HL-60 (cell line): Measurements from ENCODE around the gene DCUN1D3.

Source experiments
- DNase-seq, 2 experiments: peaks; one replicate each; pipeline ENCODE4 v3.0.0-alpha.2; 2010 to 2020; ENCODE audit warnings: low read depth in 1 of 2, low spot score in 1 of 2
- H3K27ac ChIP-seq: fragments of 250-450 bp; sonication (Bioruptor Pico); replicated peaks from 2 replicates; pipeline ENCODE4 v1.5.1; 2020; ENCODE audit warnings: mild to moderate bottlenecking, moderate library complexity
- H3K27me3 ChIP-seq: fragments of 250-450 bp; sonication (Bioruptor Pico); 2 replicates; pipeline ENCODE4 v1.5.1; 2021; ENCODE audit warnings: mild to moderate bottlenecking, moderate library complexity; ENCODE audit not compliant: insufficient read depth, poor library complexity, severe bottlenecking
- H3K4me3 ChIP-seq: replicated peaks from 2 replicates; pipeline ENCODE4 v1.5.1; 2011; ENCODE audit warnings: mild to moderate bottlenecking, control low read depth, low read length; ENCODE audit not compliant: insufficient read depth
- GABPA ChIP-seq: IDR thresholded peaks from 2 replicates; pipeline ENCODE4 v1.6.1; 2012; ENCODE audit warnings: low read depth
- POLR2AphosphoS5 ChIP-seq: IDR thresholded peaks from 2 replicates; pipeline ENCODE4 v1.6.1; 2012; ENCODE audit warnings: low read depth
- REST ChIP-seq: IDR thresholded peaks from 2 replicates; pipeline ENCODE4 v1.6.1; 2012; ENCODE audit warnings: low read depth; ENCODE audit not compliant: insufficient replicate concordance
- SPI1 ChIP-seq: IDR thresholded peaks from 2 replicates; pipeline ENCODE4 v1.6.1; 2012; ENCODE audit warnings: low read depth, mild to moderate bottlenecking, borderline replicate concordance
- TF ChIP-seq, protein P1 (sequence below): IDR thresholded peaks from one replicate; pipeline ENCODE4 v1.5.1; 2011; ENCODE audit warnings: low read length, control low read depth, inconsistent platforms; ENCODE audit not compliant: insufficient read depth

DCUN1D3 gene

GRCh38 chr16:20874088-20874581, 26.0 kb downstream of the DCUN1D3 start:
- H3K27ac ChIP-seq: no peak overlapping the region
- DNase-seq: no peak
- TF ChIP-seq REST: no peak
- TF ChIP-seq, protein P1, sequence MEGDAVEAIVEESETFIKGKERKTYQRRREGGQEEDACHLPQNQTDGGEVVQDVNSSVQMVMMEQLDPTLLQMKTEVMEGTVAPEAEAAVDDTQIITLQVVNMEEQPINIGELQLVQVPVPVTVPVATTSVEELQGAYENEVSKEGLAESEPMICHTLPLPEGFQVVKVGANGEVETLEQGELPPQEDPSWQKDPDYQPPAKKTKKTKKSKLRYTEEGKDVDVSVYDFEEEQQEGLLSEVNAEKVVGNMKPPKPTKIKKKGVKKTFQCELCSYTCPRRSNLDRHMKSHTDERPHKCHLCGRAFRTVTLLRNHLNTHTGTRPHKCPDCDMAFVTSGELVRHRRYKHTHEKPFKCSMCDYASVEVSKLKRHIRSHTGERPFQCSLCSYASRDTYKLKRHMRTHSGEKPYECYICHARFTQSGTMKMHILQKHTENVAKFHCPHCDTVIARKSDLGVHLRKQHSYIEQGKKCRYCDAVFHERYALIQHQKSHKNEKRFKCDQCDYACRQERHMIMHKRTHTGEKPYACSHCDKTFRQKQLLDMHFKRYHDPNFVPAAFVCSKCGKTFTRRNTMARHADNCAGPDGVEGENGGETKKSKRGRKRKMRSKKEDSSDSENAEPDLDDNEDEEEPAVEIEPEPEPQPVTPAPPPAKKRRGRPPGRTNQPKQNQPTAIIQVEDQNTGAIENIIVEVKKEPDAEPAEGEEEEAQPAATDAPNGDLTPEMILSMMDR: no peak
- no peak for TF ChIP-seq GABPA
- TF ChIP-seq SPI1: no peak
- no peak for TF ChIP-seq POLR2AphosphoS5
- H3K4me3 ChIP-seq: no peak overlapping the region
- H3K27me3 ChIP-seq: no peaks in the 10 kb centered on the region

DNA sequence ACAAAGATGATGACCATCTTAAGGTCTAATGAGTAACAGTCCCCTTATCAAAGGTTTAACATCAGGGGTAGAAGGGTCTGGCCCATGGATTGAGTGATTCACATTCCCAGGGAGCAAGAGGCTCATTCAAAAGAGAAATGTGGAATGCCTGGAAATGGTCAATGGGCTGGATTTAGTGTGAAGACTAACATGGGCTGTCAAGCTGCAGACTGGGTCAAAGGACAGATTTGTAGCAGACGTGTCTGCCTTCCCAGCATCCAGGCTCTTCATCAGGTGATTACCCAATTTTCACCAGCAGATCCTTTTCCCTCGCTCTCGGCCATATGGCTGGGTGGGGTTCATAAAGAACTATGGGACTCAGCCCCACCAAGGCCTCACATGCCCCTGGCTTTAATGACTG, 26.8 kb downstream of the DCUN1D3 start:
- Histone ChIP-seq H3K27ac (no peak overlapping the region), H3K4me3 (no peak overlapping the region), H3K27me3 (no peaks in the 10 kb centered on the region)
- no peak for DNase-seq
- TF ChIP-seq SPI1 (no peak), REST (no peak), POLR2AphosphoS5 (no peak)

- no peak overlapping the region for H3K4me3 ChIP-seq
- DNase-seq: no peak
- H3K27ac ChIP-seq: no peak overlapping the region
- TF ChIP-seq REST: no peak
- no peak for TF ChIP-seq POLR2AphosphoS5
- no peak for TF ChIP-seq GABPA
- TF ChIP-seq SPI1: no peak
- TF ChIP-seq, protein P1: no peak
- no peaks in the 10 kb centered on the region for H3K27me3 ChIP-seq
Measured at GRCh38 chr16:20871941-20872815, 28.0 kb downstream of the DCUN1D3 start.
